WTC11 (cell line): ENCODE results near the gene CLCF1.

Source experiments
- SOX15 ChIP-seq: fragments of 250-450 bp; sonication (Bioruptor Pico); IDR thresholded peaks from 2 replicates; pipeline ENCODE4 v1.9.0; 2021; ENCODE audit warnings: mild to moderate bottlenecking
- TF ChIP-seq, protein P1 (sequence below): fragments of 200-600 bp; IDR thresholded peaks from 2 replicates; pipeline ENCODE4 v1.8.0; 2022; ENCODE audit warnings: antibody characterized with exemption
- TF ChIP-seq, protein P2 (sequence below): sonication (generic); formaldehyde crosslinking; IDR thresholded peaks from 2 replicates; pipeline ENCODE4 v1.8.1; 2023; ENCODE audit warnings: mild to moderate bottlenecking, missing genetic modification reagents, moderate library complexity

DNA sequence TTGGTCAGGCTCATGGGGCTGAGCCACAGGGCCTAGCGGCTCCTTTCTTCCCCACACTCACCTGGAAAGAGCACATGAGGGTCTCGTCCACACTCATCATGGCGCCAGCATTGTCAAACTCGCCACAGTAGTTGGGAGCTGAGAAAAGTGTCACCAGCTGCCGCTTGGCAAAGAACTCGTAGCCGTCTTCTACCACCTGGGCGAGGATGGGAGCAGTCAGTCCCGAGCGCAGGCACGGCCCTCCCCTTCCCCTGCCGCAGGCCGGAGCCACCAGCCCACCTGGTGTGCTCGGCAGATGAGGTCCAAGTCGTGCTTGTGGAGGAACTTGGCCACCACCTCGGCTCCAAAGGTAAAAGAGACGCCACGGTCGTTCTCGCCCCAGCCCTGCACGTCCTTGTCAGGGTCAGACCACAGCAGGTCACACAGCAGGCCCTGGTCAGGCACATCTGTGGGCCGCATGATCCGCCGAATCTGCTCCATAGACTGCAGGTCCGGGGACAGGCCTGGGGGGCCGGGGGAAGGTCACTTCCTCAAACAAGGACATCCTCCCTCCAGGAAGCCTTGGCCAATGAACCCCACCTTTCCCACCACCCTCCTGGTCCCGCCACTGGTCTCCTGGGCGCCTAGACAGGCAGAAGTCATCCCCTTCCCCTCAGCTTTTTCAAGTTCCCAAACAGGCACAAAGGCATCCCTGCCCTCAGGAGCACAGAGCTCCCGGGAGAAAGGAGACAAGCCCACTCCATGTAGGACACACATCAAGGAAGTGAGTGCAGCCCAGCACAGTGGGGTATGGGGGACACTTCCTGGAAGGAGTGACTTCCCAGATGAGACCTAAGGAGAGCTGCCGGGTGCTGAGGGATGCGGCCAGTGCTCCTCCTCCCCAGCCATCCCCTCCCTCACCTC is 25.5 kb upstream of the CLCF1 start:
- TF ChIP-seq, protein P1, sequence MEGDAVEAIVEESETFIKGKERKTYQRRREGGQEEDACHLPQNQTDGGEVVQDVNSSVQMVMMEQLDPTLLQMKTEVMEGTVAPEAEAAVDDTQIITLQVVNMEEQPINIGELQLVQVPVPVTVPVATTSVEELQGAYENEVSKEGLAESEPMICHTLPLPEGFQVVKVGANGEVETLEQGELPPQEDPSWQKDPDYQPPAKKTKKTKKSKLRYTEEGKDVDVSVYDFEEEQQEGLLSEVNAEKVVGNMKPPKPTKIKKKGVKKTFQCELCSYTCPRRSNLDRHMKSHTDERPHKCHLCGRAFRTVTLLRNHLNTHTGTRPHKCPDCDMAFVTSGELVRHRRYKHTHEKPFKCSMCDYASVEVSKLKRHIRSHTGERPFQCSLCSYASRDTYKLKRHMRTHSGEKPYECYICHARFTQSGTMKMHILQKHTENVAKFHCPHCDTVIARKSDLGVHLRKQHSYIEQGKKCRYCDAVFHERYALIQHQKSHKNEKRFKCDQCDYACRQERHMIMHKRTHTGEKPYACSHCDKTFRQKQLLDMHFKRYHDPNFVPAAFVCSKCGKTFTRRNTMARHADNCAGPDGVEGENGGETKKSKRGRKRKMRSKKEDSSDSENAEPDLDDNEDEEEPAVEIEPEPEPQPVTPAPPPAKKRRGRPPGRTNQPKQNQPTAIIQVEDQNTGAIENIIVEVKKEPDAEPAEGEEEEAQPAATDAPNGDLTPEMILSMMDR, result no peak
- TF ChIP-seq, protein P2, sequence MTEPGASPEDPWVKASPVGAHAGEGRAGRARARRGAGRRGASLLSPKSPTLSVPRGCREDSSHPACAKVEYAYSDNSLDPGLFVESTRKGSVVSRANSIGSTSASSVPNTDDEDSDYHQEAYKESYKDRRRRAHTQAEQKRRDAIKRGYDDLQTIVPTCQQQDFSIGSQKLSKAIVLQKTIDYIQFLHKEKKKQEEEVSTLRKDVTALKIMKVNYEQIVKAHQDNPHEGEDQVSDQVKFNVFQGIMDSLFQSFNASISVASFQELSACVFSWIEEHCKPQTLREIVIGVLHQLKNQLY (CRISPR knock-in tag), result no peak
- TF ChIP-seq SOX15 (CRISPR knock-in tag), result no peak
